SKM-1 treated with dmso at 0.1 percent for 144 hours (cell line): ENCODE measurements around the gene DLST.

Source experiments
- DNase-seq: peaks from one replicate; lab custom pipeline; 2025; ENCODE audit not compliant: unreplicated experiment; lab: John Stamatoyannopoulos, UW

DLST gene

GRCh38 chr14:74860899-74861733, 20.6 kb upstream of the DLST start:
- no peak for DNase-seq

- DNase-seq, result no peak
Measured at GRCh38 chr14:74861734-74862090, 20.0 kb upstream of the DLST start.

DNA sequence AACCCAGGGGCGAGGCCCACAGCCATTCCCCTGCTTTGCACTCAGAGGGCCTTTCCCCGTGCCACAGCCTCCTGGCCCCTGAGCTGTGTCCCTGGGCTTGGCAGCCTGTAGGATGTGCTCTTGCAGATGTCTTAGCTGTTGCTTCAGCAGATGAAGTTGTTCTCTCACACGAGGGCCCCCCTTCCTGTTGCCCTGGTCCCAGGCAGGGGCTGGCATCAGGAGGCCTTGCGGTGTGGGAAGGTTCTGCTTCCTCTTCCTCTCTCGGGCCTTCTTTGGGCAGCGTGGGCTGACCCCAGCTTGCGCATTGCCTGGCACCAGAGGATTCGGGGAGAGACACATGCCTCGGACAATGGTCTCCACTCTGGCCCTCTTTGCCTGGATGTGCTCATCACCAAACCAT, 18.4 kb upstream of the DLST start:
- DNase-seq, result no peak

GRCh38 chr14:74864198-74864597, 17.5 kb upstream of the DLST start:
- no peak for DNase-seq

GRCh38 chr14:74865156-74865555, 16.6 kb upstream of the DLST start:
- DNase-seq, result no peak

GRCh38 chr14:74866708-74867389, 14.9 kb upstream of the DLST start:
- no peak for DNase-seq

DNA sequence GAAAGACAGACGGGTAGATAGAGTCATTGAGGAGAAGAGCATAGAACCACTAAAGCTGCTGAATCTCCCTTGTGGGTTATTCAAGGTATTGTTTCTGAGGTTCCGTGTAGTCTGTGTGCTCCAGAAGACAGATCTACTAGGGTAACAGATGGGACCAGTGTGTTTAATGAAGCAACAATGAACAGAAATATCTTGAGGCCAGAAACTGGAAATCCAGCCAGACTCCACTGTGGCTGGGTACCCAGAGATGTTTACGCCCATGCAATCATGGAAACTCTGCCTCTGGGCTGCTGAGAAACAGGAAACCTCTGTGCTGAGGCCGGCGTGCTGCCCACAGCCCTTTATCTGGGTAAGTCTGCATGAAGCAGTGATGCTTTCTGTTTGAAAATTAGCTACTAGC, 14.0 kb upstream of the DLST start:
- no peak for DNase-seq

- no peak for DNase-seq
Measured at GRCh38 chr14:74868739-74869138, 13.0 kb upstream of the DLST start.

- DNase-seq, result no peak
Measured at GRCh38 chr14:74871819-74872218, 9.9 kb upstream of the DLST start.

- no peak for DNase-seq
Measured at GRCh38 chr14:74875204-74875603, 6.5 kb upstream of the DLST start.

- DNase-seq, result no peak
Measured at GRCh38 chr14:74875941-74876913, 5.5 kb upstream of the DLST start, which contains the start of gene PROX2. PROX2 (minus strand) TSS chr14:74876145; CDS start chr14:74863834, 12,311 bp downstream.

DNA sequence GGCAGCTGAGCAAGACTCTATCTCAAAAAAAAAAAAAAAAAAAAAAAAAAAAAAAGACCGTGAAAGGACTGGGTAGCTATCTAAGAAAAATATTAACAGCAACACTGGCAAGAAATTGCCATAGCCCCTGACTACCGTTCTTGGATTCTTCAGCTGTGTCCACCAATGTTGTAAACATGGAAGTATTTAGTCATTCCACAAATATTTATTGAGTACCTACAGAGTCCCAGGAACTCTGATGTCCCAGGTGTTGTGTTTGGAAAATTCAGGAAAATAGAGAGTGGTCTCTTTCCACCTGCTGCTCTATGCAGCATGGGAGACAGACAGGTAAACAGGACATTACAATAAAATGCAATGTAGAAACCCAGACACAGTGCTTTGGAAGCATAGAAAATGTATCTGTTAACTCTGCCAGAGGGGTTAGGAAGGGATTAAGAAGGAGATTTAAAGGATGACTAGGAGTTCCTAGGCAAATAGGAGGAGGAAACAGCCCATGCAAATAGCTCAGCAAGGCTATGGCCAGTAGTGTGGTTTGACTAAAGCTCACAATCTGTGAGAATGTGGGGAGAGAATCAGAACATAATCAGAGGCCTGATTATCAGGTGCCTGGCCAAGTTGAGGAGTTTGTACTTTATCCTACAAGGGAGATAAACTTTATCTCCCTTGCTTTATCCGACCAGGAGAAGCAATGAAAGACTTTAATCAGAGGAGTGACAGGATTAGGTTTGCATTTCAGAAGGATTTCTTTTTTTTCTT, 2.1 kb upstream of the DLST start:
- DNase-seq, result no peak

GRCh38 chr14:74882103-74882920, 596 bp downstream of the DLST start:
- DNase-seq, result no peak

DNA sequence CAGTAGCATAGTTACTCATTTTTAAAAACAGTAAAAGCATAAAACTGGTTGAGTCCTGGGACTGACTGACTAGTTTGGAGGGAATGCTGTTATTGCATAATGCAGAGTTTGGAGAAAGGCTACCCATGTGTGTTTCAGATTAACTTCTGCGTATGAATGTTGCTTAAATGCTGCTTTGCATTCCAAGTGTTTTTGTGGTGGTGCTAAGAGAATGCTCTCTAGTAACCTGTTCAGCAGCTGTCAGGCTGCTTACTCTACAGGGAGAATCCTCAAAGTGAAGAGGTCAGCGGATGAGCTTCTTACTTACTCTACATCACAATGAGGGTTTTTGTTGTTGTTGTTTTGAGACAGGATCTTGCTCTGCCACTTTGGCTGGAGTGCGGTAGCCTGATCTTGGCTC, 4.3 kb downstream of the DLST start:
- DNase-seq, result no peak

- no peak for DNase-seq
Measured at GRCh38 chr14:74888164-74889158, 6.7 kb downstream of the DLST start.

- no peak for DNase-seq
Measured at GRCh38 chr14:74890262-74890661, 8.5 kb downstream of the DLST start.

DNA sequence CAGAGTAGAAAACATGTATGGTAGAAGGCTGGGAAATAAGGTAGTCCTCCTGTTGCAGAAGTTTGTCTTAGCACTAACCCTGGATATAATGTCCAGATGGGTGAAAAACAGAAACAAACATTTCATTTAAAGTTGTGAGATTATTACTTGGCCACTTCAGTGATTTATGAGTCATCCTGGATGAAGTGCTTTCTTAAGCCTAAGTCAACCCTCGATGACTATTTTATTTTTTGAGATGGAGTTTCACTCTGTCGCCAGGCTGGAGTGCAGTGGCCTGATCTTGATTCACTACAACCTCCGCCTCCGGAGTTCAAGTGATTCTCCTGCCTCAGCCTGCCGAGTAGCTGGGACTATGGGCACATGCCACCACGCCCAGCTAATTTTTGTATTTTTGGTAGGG, 10.2 kb downstream of the DLST start:
- no peak for DNase-seq

- no peak for DNase-seq
Measured at GRCh38 chr14:74892745-74893144, 11.0 kb downstream of the DLST start.
